ENCODE results near the gene LZIC.
"Not testable (repeated sequence)": the region's sequence is repeated elsewhere in the genome, so short reads cannot be mapped to it uniquely, and the experiment has no call there.

Gene LZIC

GRCh38 chr1:9920606-9921005 is 22.6 kb downstream of the LZIC start:
- no peak for ATAC-seq
- Mint-ChIP-seq H3K27ac (no peak overlapping the region), H3K27me3 (no peaks in the 10 kb centered on the region), H3K9me3 (no peaks in the 10 kb centered on the region), H3K4me3 (no peak overlapping the region), H3K4me1 (peaks cover 3% of the 10 kb centered on the region), H3K36me3 (ENCODE audit: low read depth) (no peaks in the 10 kb centered on the region)
- DNase-seq, result no peak

GRCh38 chr1:9917901-9918300 is 25.3 kb downstream of the LZIC start:
- Mint-ChIP-seq H3K9me3 (no peaks in the 10 kb centered on the region), H3K4me1 (peaks cover 3% of the 10 kb centered on the region), H3K27ac (no peak overlapping the region), H3K36me3 (ENCODE audit: low read depth) (no peaks in the 10 kb centered on the region), H3K27me3 (no peaks in the 10 kb centered on the region), H3K4me3 (no peak overlapping the region)
- no peak for DNase-seq
- no peak for ATAC-seq

GRCh38 chr1:9917495-9917894 is 25.7 kb downstream of the LZIC start:
- H3K9me3 Mint-ChIP-seq; H3K4me1 Mint-ChIP-seq; H3K4me3 Mint-ChIP-seq; H3K36me3 Mint-ChIP-seq (ENCODE audit: low read depth); DNase-seq; ATAC-seq; H3K27me3 Mint-ChIP-seq; H3K27ac Mint-ChIP-seq: not testable (repeated sequence)

GRCh38 chr1:9916452-9916851 is 26.7 kb downstream of the LZIC start:
- no peak for ATAC-seq
- Mint-ChIP-seq H3K4me1 (peaks cover 6% of the 10 kb centered on the region), H3K9me3 (no peaks in the 10 kb centered on the region), H3K27me3 (no peaks in the 10 kb centered on the region), H3K36me3 (ENCODE audit: low read depth) (no peaks in the 10 kb centered on the region), H3K27ac (no peak overlapping the region), H3K4me3 (no peak overlapping the region)
- DNase-seq, result no peak

- Mint-ChIP-seq H3K27ac (no peak overlapping the region), H3K27me3 (no peaks in the 10 kb centered on the region), H3K36me3 (ENCODE audit: low read depth) (no peaks in the 10 kb centered on the region), H3K4me3 (no peak overlapping the region), H3K4me1 (peaks cover 14% of the 10 kb centered on the region), H3K9me3 (no peaks in the 10 kb centered on the region)
- ATAC-seq (no peak), DNase-seq (no peak)
These were observed 28.6 kb downstream of the LZIC start for GRCh38 chr1:9914610-9914937.

GRCh38 chr1:9912264-9912936 is 30.8 kb downstream of the LZIC start:
- Mint-ChIP-seq H3K9me3 (no peaks in the 10 kb centered on the region), H3K27me3 (no peaks in the 10 kb centered on the region), H3K36me3 (ENCODE audit: low read depth) (no peaks in the 10 kb centered on the region), H3K4me3 (no peak overlapping the region), H3K27ac (peak overlapping the region; percentile 2), H3K4me1 (peaks cover 22% of the 10 kb centered on the region)
- ATAC-seq (no peak), DNase-seq (no peak)

- H3K36me3 Mint-ChIP-seq (ENCODE audit: low read depth), result no peaks in the 10 kb centered on the region
- H3K4me1 Mint-ChIP-seq, result peaks cover 22% of the 10 kb centered on the region
- DNase-seq (peak; percentile 100), ATAC-seq (peak; percentile 98)
- H3K4me3 Mint-ChIP-seq, result peak overlapping the region; percentile 90
- no peaks in the 10 kb centered on the region for H3K27me3 Mint-ChIP-seq
- no peaks in the 10 kb centered on the region for H3K9me3 Mint-ChIP-seq
- peak overlapping the region; percentile 86 for H3K27ac Mint-ChIP-seq
These were observed 32.6 kb downstream of the LZIC start for GRCh38 chr1:9910423-9911178.

GRCh38 chr1:9910076-9910422 is 33.1 kb downstream of the LZIC start, which contains the start of gene CTNNBIP1:
TSS of gene CTNNBIP1 (minus strand) at chr1:9910269. CDS start at chr1:9872064, 38,205 bp downstream.
- H3K27ac Mint-ChIP-seq, result peak within 1 kb of the TSS; percentile 86
- no peaks in the 10 kb centered on the region for H3K36me3 Mint-ChIP-seq (ENCODE audit: low read depth)
- H3K4me1 Mint-ChIP-seq, result peaks cover 24% of the 10 kb centered on the region
- H3K9me3 Mint-ChIP-seq, result no peaks in the 10 kb centered on the region
- no peaks in the 10 kb centered on the region for H3K27me3 Mint-ChIP-seq
- ATAC-seq (peak; percentile 83), DNase-seq (no peak)
- peak within 1 kb of the TSS; percentile 91 for H3K4me3 Mint-ChIP-seq

GRCh38 chr1:9909234-9910046 is 33.8 kb downstream of the LZIC start:
- peak overlapping the region; percentile 79 for H3K27ac Mint-ChIP-seq
- H3K4me3 Mint-ChIP-seq, result peak overlapping the region; percentile 91
- ATAC-seq (no peak), DNase-seq (peak; percentile 53)
- H3K4me1 Mint-ChIP-seq, result peaks cover 31% of the 10 kb centered on the region
- no peaks in the 10 kb centered on the region for H3K9me3 Mint-ChIP-seq
- H3K36me3 Mint-ChIP-seq (ENCODE audit: low read depth), result no peaks in the 10 kb centered on the region
- no peaks in the 10 kb centered on the region for H3K27me3 Mint-ChIP-seq

GRCh38 chr1:9908871-9909233 is 34.3 kb downstream of the LZIC start:
- ATAC-seq (no peak), DNase-seq (no peak)
- H3K27me3 Mint-ChIP-seq, result no peaks in the 10 kb centered on the region
- no peaks in the 10 kb centered on the region for H3K36me3 Mint-ChIP-seq (ENCODE audit: low read depth)
- no peaks in the 10 kb centered on the region for H3K9me3 Mint-ChIP-seq
- peak overlapping the region; percentile 79 for H3K27ac Mint-ChIP-seq
- peak overlapping the region; percentile 91 for H3K4me3 Mint-ChIP-seq
- H3K4me1 Mint-ChIP-seq, result peaks cover 34% of the 10 kb centered on the region

- ATAC-seq (no peak), DNase-seq (no peak)
- Mint-ChIP-seq H3K36me3 (ENCODE audit: low read depth) (no peaks in the 10 kb centered on the region), H3K4me3 (no peak overlapping the region), H3K27ac (no peak overlapping the region), H3K4me1 (peaks cover 34% of the 10 kb centered on the region), H3K9me3 (no peaks in the 10 kb centered on the region), H3K27me3 (no peaks in the 10 kb centered on the region)
These were observed 35.8 kb downstream of the LZIC start for GRCh38 chr1:9907441-9907840.

GRCh38 chr1:9906466-9906865 is 36.7 kb downstream of the LZIC start:
- Mint-ChIP-seq H3K4me3 (no peak overlapping the region), H3K4me1 (peaks cover 31% of the 10 kb centered on the region), H3K36me3 (ENCODE audit: low read depth) (no peaks in the 10 kb centered on the region), H3K9me3 (no peaks in the 10 kb centered on the region), H3K27me3 (no peaks in the 10 kb centered on the region), H3K27ac (no peak overlapping the region)
- DNase-seq (no peak), ATAC-seq (no peak)

GRCh38 chr1:9905010-9905409 is 38.2 kb downstream of the LZIC start:
- no peaks in the 10 kb centered on the region for H3K27me3 Mint-ChIP-seq
- no peaks in the 10 kb centered on the region for H3K36me3 Mint-ChIP-seq (ENCODE audit: low read depth)
- no peak overlapping the region for H3K4me3 Mint-ChIP-seq
- no peak for ATAC-seq
- H3K27ac Mint-ChIP-seq, result no peak overlapping the region
- peaks cover 31% of the 10 kb centered on the region for H3K4me1 Mint-ChIP-seq
- DNase-seq, result no peak
- H3K9me3 Mint-ChIP-seq, result no peaks in the 10 kb centered on the region

- no peak for DNase-seq
These were observed 38.6 kb downstream of the LZIC start for GRCh38 chr1:9904596-9904995.

More at GRCh38 chr1:9904596-9904995, 38.6 kb downstream of the LZIC start:
- Mint-ChIP-seq H3K4me3 (no peak overlapping the region), H3K36me3 (ENCODE audit: low read depth) (no peaks in the 10 kb centered on the region), H3K4me1 (peaks cover 31% of the 10 kb centered on the region), H3K27me3 (no peaks in the 10 kb centered on the region), H3K27ac (no peak overlapping the region), H3K9me3 (no peaks in the 10 kb centered on the region)
- ATAC-seq, result no peak

Data from activated naive CD8-positive, alpha-beta T cell treated with anti-CD3 and anti-CD28 coated beads, Interleukin-2, amount 50 U/mL, for 24 hours (primary cell).